Transverse colon (tissue), 4 donors: Measurements from ENCODE around the gene SCNN1A. TPM values are rescaled to one million over a fixed set of nuclear protein-coding genes. Genes with fewer than 3 reads are reported as not detected.

Experiments used
- DNase-seq: peaks from one replicate; pipeline ENCODE4 v3.0.0-alpha.2; 2019
- H3K27ac ChIP-seq, 4 donors: fragments of 200-600 bp; sonication (generic); 2 replicates each; pipeline ENCODE4 v1.5.1; 2016 to 2018; ENCODE audit warnings: inconsistent platforms in 4 of 4
- H3K27me3 ChIP-seq: fragments of 200-600 bp; sonication (generic); 2 replicates; pipeline ENCODE4 v1.5.1; 2017; ENCODE audit warnings: inconsistent platforms
- H3K36me3 ChIP-seq, 4 donors: fragments of 200-600 bp; sonication (generic); 2 replicates each; pipeline ENCODE4 v1.5.1; 2017 to 2019; ENCODE audit warnings: inconsistent platforms in 4 of 4
- H3K4me1 ChIP-seq, 4 donors: fragments of 200-600 bp; sonication (generic); 2 replicates each; pipeline ENCODE4 v1.5.1; 2017 to 2020; ENCODE audit warnings: inconsistent platforms in 4 of 4
- H3K4me3 ChIP-seq, 4 donors: fragments of 200-600 bp; sonication (generic); 1 replicate in 1 of 4; 2 replicates in 3 of 4; pipeline versions ENCODE4 v1.5.1 to v1.6.1; 2017 to 2019; ENCODE audit warnings: inconsistent platforms in 4 of 4
- H3K9me3 ChIP-seq, 2 donors: fragments of 200-600 bp; sonication (generic); 2 replicates each; pipeline ENCODE4 v1.5.1; 2017 to 2019; ENCODE audit warnings: inconsistent platforms in 2 of 2
- CTCF ChIP-seq, 5 experiments: fragments of 200-600 bp in 3 of 5; fragments of 450-650 bp in 2 of 5; sonication (generic) in 3 of 5; IDR thresholded peaks; 1 replicate in 2 of 5; 2 replicates in 3 of 5; pipeline ENCODE4 v1.5.1; 2016 to 2017; ENCODE audit warnings: antibody characterized with exemption in 5 of 5, inconsistent platforms in 3 of 5, mild to moderate bottlenecking in 2 of 5, moderate library complexity in 1 of 5
- EP300 ChIP-seq: sonication (generic); formaldehyde crosslinking; IDR thresholded peaks from one replicate; pipeline ENCODE4 v1.6.1; 2017; ENCODE audit warnings: antibody characterized with exemption, low read depth
- POLR2A ChIP-seq: fragments of 450-650 bp; IDR thresholded peaks from one replicate; pipeline ENCODE4 v1.6.1; 2016; ENCODE audit warnings: antibody characterized with exemption, mild to moderate bottlenecking, moderate library complexity
- POLR2AphosphoS5 ChIP-seq, 3 donors: sonication (generic); formaldehyde crosslinking; IDR thresholded peaks; one replicate each; pipeline ENCODE4 v1.6.1; 2016; ENCODE audit warnings: antibody characterized with exemption in 3 of 3
- WGBS, 2 donors: methylation state at CpG; one replicate each; pipeline ENCODE4 v1.1.5; 2018; ENCODE audit warnings: low coverage in 1 of 2; 5-methylcytosine and 5-hydroxymethylcytosine counted together
- in situ Hi-C, 4 donors: fragments of 200-750 bp; cut with MboI; loops; one replicate each; pipeline versions ENCODE4 v1.15.0 to v1.15.1; 2017; ENCODE audit warnings: low sequenced_read_pairs in 3 of 4, low pct_ligation_motif_present in 1 of 4, low pct_unique_long_range_greater_than_20kb in 1 of 4
- intact Hi-C: fragments of 100-400 bp; cut with DNase I; formaldehyde crosslinking; loops from one replicate; pipeline ENCODE4 v1.15.1; 2023; ENCODE audit warnings: low total_unique reads
- total RNA-seq, 4 donors: library from RNA; depleted of rRNA; stranded (reverse); fragments of >200 nt; gene quantifications; one replicate each; pipeline ENCODE4 v1.1.0, GENCODE V29; 2016

Gene SCNN1A
- total RNA-seq, 4 donors from 2014 or later, result 151 to 757 (median 502) TPM

GRCh38 chr12:6374028-6374785, 1.2 kb downstream of the SCNN1A start:
- in situ Hi-C loops (no loop called here), intact Hi-C loops (no loop called here)
- Histone ChIP-seq H3K27me3 (no peaks in the 10 kb centered on the region), H3K9me3 (no peaks in the 10 kb centered on the region), H3K27ac (peak overlapping the region; percentile 87 to 93 (median 89)), H3K36me3 (no peaks in the 10 kb centered on the region), H3K4me1 (peaks cover 39 to 77% (median 58%) of the 10 kb centered on the region in 4 donors), H3K4me3 (peak overlapping the region; percentile 3 to 49 (median 36))
- TF ChIP-seq POLR2A (no peak), EP300 (no peak), POLR2AphosphoS5 (IDR thresholded peaks at IDR 0.05) (no peak), CTCF (IDR thresholded peaks at IDR 0.05) (no peak)
- DNase-seq, result peak; percentile 16
- 57% methylated on average over 24 of the region's 24 CpGs; no CpG with 5 or more reads in 1 of the 2 donors for WGBS, 2 donors

DNA sequence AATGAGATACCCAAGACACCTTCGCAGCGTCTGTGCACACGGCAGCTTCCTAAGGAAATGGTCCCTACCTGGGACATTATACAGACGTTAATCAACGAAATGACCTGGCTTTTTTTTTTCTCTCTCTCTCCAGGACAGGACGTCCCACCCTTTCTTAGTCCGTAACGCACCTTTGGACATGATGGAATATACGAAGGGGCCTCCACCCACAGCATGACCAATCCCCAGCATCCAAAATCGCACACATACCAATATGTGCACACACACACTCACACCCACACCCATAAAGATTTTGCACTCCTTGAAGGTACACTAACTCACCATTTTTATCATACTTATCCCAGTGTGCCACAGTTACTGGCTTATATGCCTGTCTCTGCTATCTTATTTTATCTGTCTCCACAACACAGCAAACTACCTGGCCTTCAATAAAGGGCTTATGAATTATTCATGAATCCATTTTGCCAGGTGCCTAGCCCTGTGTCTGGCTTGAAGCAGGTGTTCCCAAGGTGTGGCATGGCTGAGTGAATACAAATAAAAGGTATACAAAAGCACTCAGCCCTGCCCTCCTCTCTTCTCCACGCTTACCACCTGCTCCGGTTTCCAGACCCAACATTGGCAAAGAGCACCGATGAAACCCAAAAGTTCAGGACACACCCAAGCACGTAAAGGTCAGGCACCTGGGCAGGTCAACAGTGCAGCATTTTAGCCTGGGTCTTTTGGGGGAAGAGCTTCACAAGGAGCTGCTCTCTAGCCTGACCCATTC, 2.2 kb downstream of the SCNN1A start:
- peak overlapping the region; percentile 3 to 49 (median 36) for H3K4me3 ChIP-seq
- no peaks in the 10 kb centered on the region for H3K36me3 ChIP-seq
- DNase-seq, result peak; percentile 62
- peaks cover 36 to 77% (median 55%) of the 10 kb centered on the region in 4 donors for H3K4me1 ChIP-seq
- TF ChIP-seq POLR2AphosphoS5 (IDR thresholded peaks at IDR 0.05) (peak; percentile 15 to 72 (median 72)), POLR2A (peak; percentile 81), CTCF (IDR thresholded peaks at IDR 0.05) (no peak), EP300 (peak; percentile 73)
- H3K9me3 ChIP-seq, result no peaks in the 10 kb centered on the region
- in situ Hi-C loops, result no loop called here
- H3K27ac ChIP-seq, result peak overlapping the region; percentile 87 to 93 (median 89)
- no peaks in the 10 kb centered on the region for H3K27me3 ChIP-seq
- WGBS, 2 donors, result 30 to 43% methylated on average over 6 to 14 of the region's 14 CpGs
- intact Hi-C loops, result no loop called here

DNA sequence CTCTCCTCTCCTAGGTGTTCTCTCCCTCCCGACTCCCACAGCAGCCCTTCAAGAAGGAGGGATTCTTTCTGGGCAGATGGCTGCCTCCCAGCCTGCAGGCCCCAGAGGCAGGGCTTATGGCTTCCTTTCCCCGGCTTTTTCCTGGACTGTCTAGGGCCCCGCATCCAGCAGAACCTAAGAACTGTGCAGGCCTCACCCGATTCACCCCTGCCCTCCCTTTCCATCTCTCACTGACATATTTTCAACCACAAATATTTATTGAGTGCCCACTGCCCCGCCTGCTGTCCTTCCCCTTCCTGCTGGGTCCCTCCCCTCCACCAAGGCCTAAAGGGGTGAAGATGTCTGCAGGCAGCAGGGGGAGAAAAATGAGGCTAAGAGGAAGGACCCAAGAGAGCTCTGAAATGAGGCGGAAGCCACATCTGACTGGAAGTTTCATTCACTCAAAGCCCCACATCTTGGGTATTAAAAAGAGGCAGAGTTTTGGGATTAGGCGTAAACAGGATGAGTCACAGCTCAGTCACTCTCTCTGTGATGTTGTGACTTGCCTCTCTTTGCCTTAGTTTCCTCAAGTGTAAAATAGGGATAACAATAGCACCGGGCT, 2.9 kb downstream of the SCNN1A start:
- TF ChIP-seq CTCF (IDR thresholded peaks at IDR 0.05) (peak in 1 of 5 experiments; percentile 11), POLR2AphosphoS5 (IDR thresholded peaks at IDR 0.05) (no peak)
- intact Hi-C loops, result no loop called here
- Histone ChIP-seq H3K27me3 (no peaks in the 10 kb centered on the region), H3K4me1 (peaks cover 31 to 77% (median 53%) of the 10 kb centered on the region in 4 donors), H3K4me3 (peak overlapping the region in 3 of 4 donors; percentile 10 to 49 (median 18)), H3K36me3 (no peaks in the 10 kb centered on the region), H3K27ac (peak overlapping the region; percentile 87 to 93 (median 89)), H3K9me3 (no peaks in the 10 kb centered on the region)
- peak; percentile 56 for DNase-seq
- in situ Hi-C loops, result no loop called here
- WGBS, 2 donors, result 6 to 14% methylated on average over 3 to 8 of the region's 8 CpGs
